Fibroblast of pulmonary artery (primary cell): ENCODE data around the gene SFRP5.

Experiments
- DNase-seq: peaks from one replicate; pipeline ENCODE4 v3.0.0-alpha.2; 2010; ENCODE audit warnings: low read depth
- H3K4me3 ChIP-seq: replicated peaks from 2 replicates; pipeline ENCODE4 v1.5.1; 2011; ENCODE audit warnings: low read depth, mild to moderate bottlenecking, control low read depth, low read length, moderate library complexity
- TF ChIP-seq, protein P1 (sequence below): IDR thresholded peaks from 2 replicates; pipeline ENCODE4 v1.5.1; 2011; ENCODE audit warnings: mild to moderate bottlenecking, control low read depth, low read length, inconsistent platforms; ENCODE audit errors: missing control alignments

The SFRP5 gene

DNA sequence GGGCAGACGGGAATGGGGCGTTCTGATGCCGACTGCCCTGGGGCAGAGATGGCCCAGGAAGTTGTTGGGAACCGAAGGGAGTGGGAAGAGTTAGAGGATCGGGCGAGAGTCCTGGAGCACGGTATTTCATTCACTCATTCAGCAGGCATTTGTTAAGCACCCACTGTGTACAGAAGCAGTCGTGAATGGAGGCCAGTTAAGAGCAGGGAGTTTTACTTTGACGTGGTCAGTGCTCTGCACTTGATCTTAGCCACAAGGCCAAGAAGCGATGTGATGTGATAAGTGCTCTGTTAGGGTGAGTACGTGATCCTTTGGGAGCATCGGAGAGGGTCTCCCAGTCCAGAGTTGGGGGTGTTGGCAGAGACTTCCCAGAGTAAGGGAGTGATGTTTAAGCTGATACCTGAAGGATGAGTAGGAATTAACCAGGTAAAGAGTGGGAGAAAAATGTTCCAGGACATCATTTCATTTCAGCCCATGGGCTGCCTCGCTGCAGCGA is 34.0 kb downstream of the SFRP5 start:
- peak overlapping the region; percentile 98 for H3K4me3 ChIP-seq
- no peak for DNase-seq
- TF ChIP-seq, protein P1, sequence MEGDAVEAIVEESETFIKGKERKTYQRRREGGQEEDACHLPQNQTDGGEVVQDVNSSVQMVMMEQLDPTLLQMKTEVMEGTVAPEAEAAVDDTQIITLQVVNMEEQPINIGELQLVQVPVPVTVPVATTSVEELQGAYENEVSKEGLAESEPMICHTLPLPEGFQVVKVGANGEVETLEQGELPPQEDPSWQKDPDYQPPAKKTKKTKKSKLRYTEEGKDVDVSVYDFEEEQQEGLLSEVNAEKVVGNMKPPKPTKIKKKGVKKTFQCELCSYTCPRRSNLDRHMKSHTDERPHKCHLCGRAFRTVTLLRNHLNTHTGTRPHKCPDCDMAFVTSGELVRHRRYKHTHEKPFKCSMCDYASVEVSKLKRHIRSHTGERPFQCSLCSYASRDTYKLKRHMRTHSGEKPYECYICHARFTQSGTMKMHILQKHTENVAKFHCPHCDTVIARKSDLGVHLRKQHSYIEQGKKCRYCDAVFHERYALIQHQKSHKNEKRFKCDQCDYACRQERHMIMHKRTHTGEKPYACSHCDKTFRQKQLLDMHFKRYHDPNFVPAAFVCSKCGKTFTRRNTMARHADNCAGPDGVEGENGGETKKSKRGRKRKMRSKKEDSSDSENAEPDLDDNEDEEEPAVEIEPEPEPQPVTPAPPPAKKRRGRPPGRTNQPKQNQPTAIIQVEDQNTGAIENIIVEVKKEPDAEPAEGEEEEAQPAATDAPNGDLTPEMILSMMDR, result no peak

DNA sequence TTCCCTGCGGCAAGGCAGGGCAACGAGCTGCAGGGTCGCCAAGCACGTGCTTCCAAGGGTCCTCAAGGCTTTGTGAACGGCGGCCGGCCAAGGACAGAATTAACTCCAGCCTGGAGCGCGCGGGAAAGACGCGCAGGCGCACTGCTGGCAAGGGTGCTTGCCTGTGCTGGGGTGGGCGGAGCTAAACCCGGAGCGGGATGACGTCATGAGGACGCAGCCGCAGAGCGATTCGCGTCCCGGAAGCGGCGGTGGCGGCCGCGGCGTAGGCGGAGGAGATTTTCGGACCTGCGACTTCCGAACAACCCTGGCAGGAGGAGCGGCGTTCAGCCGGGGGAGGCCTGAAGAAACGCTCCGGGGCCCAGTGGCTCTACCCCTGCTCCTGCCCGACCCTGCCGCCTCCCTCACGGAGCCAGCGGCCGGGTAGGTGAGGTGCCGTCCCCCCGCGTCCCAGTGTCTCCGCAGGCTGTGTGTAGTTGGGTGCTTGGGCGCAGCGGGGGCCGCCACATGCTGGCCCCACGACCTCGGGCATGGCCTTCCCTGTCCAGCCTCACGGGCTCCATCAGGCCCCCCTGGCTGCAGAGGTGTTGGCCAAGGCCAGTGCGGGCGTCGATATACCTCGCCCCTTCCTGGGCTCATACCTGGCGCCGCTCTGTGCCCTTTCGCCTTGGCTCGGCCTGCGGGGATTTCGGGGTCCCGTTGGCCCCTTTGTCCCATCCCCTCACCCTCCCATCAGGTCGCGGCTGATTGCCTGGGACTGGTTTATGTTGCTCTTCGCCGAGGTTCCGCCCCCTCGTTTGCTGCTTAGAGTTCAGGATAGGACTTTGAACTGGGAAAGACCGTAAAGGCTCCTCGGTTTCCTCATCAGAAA is 34.7 kb downstream of the SFRP5 start, which contains the start of gene ZFYVE27:
Gene ZFYVE27, plus strand, starts transcription at position 227 of the 868 bp plus-strand sequence. CDS start 1,350 bp downstream, outside the sequence.
- DNase-seq, result peak; percentile 97
- TF ChIP-seq, protein P1, result no peak
- H3K4me3 ChIP-seq, result peak within 1 kb of the TSS; percentile 98

DNA sequence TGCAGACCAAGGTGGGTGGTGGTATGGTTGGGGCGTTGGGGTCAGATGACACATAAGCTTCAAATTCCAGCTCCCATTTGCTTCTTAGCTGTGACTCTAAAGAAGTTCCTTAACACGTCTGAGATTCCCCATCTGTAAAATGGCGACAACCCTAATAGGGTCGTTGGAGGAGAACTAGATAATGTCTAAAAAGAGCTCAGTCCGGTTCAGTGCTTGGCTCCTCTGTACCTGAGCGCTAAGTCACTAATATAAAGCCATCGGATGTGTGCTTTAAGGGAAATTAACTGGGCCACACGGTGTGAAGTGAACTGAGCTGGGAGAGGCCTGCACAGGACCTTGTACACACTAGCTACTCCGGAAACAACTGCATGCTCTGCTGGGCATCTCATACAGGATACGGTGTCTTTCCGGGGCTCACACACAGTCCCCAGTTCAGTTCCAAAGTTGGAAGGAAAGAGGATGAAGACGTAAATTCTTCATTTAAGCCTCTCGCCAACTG is 35.3 kb downstream of the SFRP5 start:
- TF ChIP-seq, protein P1, result no peak
- H3K4me3 ChIP-seq, result no peak overlapping the region

DNA sequence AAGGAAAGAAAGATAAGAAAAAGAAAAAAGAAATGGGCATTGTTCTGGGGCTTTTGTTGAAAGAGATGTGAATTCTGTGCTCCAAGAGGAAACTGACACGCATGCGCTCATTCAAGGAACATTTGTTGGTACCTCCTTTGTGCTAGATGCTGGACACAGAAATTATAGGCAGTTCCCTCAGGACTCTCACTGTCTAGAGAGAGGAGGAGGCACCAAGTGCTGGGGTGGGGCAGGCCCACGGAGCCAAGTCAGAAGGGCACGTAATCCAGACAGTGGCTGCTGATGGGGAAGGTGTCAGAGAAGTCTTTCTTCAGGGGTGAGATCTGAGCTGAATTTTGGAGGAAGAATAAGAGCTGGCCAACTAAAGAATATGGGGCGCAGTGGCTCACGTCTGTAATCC is 37.8 kb downstream of the SFRP5 start:
- no peak for DNase-seq
- H3K4me3 ChIP-seq, result no peak overlapping the region
- TF ChIP-seq, protein P1, result no peak

More for the DNA sequence above, 35.3 kb downstream of the SFRP5 start:
- no peak for DNase-seq

DNA sequence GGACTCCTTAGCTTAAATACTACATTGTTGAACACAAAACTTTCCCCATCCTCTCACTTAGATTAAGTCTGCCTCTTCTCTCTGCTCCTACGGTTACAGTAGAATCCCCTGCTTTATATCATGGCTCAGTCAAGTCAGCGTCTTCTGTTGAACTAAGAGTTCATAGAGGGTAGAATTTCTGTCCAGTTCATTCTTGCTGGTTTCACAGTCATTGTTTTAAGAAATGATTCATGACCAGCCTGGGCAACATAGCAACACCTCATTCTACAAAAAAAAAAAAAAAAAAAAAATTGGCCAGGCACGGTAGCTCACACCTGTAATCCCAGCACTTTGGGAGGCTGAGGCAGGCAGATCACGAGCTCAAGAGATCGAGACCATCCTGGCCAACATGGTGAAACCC is 38.5 kb downstream of the SFRP5 start:
- H3K4me3 ChIP-seq, result no peak overlapping the region
- no peak for DNase-seq
- TF ChIP-seq, protein P1, result no peak

DNA sequence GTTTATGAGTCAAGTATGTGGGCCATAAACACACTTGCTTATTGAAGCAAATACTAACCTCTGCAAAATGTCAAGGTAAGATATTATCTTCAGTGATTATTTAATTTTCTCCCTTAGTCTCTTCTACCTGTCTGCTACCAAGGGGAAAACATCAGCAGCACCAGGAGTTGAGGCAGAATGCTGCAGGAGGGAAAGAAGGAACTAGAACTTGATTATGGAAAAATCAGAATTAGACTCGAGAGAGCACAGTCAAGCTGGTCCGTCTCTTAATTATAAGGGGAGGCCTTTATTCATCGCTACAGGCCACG is 39.8 kb downstream of the SFRP5 start:
- no peak for DNase-seq
- TF ChIP-seq, protein P1, result no peak
- H3K4me3 ChIP-seq, result no peak overlapping the region
